SU-DHL-6 (cell line): Measurements from ENCODE around the gene CATSPERD.

Source experiments
- CTCF ChIP-seq: fragments of 200-600 bp; sonication (generic); IDR thresholded peaks from one replicate; pipeline ENCODE4 v1.5.1; 2017; ENCODE audit warnings: antibody characterized with exemption, mild to moderate bottlenecking, low read length, moderate library complexity; ENCODE audit not compliant: insufficient read depth, poor library complexity, severe bottlenecking
- EZH2phosphoT487 ChIP-seq: fragments of 200-600 bp; sonication (generic), shearing (Covaris generic); conservative IDR thresholded peaks from 2 replicates; pipeline ENCODE4 v1.6.1; 2018; ENCODE audit warnings: mild to moderate bottlenecking, antibody characterized with exemption, low read length, moderate library complexity, mixed read lengths

GRCh38 chr19:5718579-5719273, 1.7 kb upstream of the CATSPERD start:
- TF ChIP-seq CTCF (no peak), EZH2phosphoT487 (no peak)
